H1 (cell line): ENCODE data around the gene CALML4.
"Not testable (repeated sequence)": the region's sequence is repeated elsewhere in the genome, so short reads cannot be mapped to it uniquely, and the experiment has no call there.

ENCODE experiments used
- BACH1 ChIP-seq: IDR thresholded peaks from 2 replicates; pipeline ENCODE4 v1.6.1; 2012; ENCODE audit warnings: low read length, improper control_type of control experiment
- CEBPB ChIP-seq: IDR thresholded peaks from 2 replicates; pipeline ENCODE4 v1.6.1; 2012; ENCODE audit warnings: low read depth, low read length
- GABPA ChIP-seq: IDR thresholded peaks from 2 replicates; pipeline ENCODE4 v1.6.1; 2011; ENCODE audit warnings: mild to moderate bottlenecking, low read length, moderate library complexity, borderline replicate concordance; ENCODE audit not compliant: insufficient read depth
- HDAC6 ChIP-seq: IDR thresholded peaks from one replicate; pipeline ENCODE4 v1.7.1; 2012; ENCODE audit warnings: low read depth, mild to moderate bottlenecking, inconsistent platforms, low read length, moderate library complexity
- KDM5A ChIP-seq: fragments of 200-600 bp; IDR thresholded peaks from 2 replicates; pipeline ENCODE4 v1.7.1; 2012; ENCODE audit warnings: mild to moderate bottlenecking, low read length, inconsistent platforms, mixed read lengths
- NRF1 ChIP-seq: IDR thresholded peaks from 2 replicates; pipeline ENCODE4 v1.6.1; 2011; ENCODE audit warnings: mild to moderate bottlenecking, low read depth, low read length, improper control_type of control experiment
- POLR2AphosphoS5 ChIP-seq: IDR thresholded peaks from 2 replicates; pipeline ENCODE4 v1.6.1; 2011; ENCODE audit warnings: low read depth, low read length
- SUZ12 ChIP-seq: fragments of 200-600 bp; sonication (generic); IDR thresholded peaks from 2 replicates; pipeline ENCODE4 v1.6.1; 2012; ENCODE audit warnings: mild to moderate bottlenecking, inconsistent platforms, low read length, moderate library complexity, mixed read lengths
- TF ChIP-seq, protein P1 (sequence below), 3 experiments: IDR thresholded peaks; 1 replicate in 2 of 3; 2 replicates in 1 of 3; pipeline versions ENCODE4 v1.5.1 to v1.6.1; 2011; ENCODE audit warnings: low read length in 3 of 3, mild to moderate bottlenecking in 3 of 3, inconsistent platforms in 2 of 3, low read depth in 1 of 3, moderate library complexity in 1 of 3; ENCODE audit not compliant: insufficient read depth in 1 of 3; ENCODE audit errors: control extremely low read depth in 1 of 3
- TF ChIP-seq, protein P2 (sequence below): IDR thresholded peaks from 2 replicates; pipeline ENCODE4 v1.6.1; 2012; ENCODE audit warnings: inconsistent platforms

DNA sequence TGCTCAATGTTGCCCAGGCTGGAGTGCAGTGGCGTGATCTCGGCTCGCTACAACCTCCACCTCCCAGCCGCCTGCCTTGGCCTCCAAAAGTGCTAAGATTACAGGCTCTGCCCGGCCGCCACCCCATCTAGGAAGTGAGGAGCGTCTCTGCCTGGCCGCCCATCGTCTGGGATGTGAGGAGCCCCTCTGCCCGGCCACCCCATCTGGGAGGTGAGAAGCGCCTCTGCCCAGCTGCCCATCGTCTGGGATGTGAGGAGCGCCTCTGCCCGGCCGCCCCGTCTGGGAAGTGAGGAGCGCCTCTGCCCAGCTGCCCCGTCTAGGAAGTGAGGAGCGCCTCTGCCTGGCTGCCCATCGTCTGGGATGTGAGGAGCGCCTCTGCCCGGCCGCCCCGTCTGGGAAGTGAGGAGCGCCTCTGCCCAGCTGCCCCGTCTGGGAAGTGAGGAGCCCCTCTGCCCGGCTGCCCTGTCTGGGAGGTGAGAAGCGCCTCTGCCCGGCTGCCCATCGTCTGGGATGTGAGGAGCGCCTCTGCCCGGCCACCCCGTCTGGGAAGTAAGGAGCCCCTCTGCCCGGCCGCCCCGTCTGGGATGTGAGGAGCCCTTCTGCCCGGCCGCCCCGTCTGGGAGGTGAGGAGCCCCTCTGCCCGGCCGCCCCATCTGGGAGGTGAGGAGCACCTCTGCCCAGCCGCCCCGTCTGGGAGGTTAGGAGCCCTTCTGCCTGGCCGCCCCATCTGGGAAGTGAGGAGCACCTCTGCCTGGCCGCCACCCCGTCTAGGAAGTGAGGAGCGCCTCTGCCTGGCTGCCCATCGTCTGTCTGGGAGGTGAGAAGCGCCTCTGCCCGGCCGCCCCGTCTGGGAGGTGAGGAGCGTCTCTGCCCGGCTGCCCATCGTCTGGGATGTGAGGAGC, 16.6 kb upstream of the CALML4 start:
- TF ChIP-seq, protein P1, sequence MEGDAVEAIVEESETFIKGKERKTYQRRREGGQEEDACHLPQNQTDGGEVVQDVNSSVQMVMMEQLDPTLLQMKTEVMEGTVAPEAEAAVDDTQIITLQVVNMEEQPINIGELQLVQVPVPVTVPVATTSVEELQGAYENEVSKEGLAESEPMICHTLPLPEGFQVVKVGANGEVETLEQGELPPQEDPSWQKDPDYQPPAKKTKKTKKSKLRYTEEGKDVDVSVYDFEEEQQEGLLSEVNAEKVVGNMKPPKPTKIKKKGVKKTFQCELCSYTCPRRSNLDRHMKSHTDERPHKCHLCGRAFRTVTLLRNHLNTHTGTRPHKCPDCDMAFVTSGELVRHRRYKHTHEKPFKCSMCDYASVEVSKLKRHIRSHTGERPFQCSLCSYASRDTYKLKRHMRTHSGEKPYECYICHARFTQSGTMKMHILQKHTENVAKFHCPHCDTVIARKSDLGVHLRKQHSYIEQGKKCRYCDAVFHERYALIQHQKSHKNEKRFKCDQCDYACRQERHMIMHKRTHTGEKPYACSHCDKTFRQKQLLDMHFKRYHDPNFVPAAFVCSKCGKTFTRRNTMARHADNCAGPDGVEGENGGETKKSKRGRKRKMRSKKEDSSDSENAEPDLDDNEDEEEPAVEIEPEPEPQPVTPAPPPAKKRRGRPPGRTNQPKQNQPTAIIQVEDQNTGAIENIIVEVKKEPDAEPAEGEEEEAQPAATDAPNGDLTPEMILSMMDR (IDR thresholded peaks at IDR 0.05; ENCODE audit: control extremely low read depth in 1 of 3, insufficient read depth in 1 of 3, low read depth in 1 of 3, low read length in 3 of 3) = not testable (repeated sequence)
- not testable (repeated sequence) for TF ChIP-seq POLR2AphosphoS5, KDM5A, SUZ12, CEBPB, NRF1, GABPA, BACH1, HDAC6
- TF ChIP-seq, protein P2, sequence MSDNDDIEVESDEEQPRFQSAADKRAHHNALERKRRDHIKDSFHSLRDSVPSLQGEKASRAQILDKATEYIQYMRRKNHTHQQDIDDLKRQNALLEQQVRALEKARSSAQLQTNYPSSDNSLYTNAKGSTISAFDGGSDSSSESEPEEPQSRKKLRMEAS = not testable (repeated sequence)
